H9 (cell line): ENCODE data around the gene GIT2. TPM values are rescaled to one million over a fixed set of nuclear protein-coding genes. Genes with fewer than 3 reads are reported as not detected.

ENCODE experiments used
- DNase-seq: peaks from one replicate; pipeline ENCODE4 v3.0.0-alpha.2; 2017
- H2AFZ ChIP-seq: one replicate; pipeline ENCODE4 v1.6.1; 2013; ENCODE audit warnings: mild to moderate bottlenecking, low read length, control low read depth, moderate library complexity
- H2AK5ac ChIP-seq: 2 replicates; pipeline ENCODE4 v1.6.1; 2013; ENCODE audit warnings: low read length, control low read depth, mixed read lengths; ENCODE audit not compliant: insufficient read length
- H2BK120ac ChIP-seq: one replicate; pipeline ENCODE4 v1.6.1; 2013; ENCODE audit warnings: low read depth, mild to moderate bottlenecking, low read length, control low read depth, inconsistent platforms; ENCODE audit not compliant: poor library complexity, severe bottlenecking
- H2BK12ac ChIP-seq: 2 replicates; pipeline ENCODE4 v1.6.1; 2013; ENCODE audit warnings: low read length, control low read depth, mixed read lengths, low read depth; ENCODE audit not compliant: insufficient read length
- H2BK15ac ChIP-seq: 2 replicates; pipeline ENCODE4 v1.6.1; 2013; ENCODE audit warnings: low read depth, low read length, control low read depth
- H2BK20ac ChIP-seq: one replicate; pipeline ENCODE4 v1.6.1; 2013; ENCODE audit warnings: low read depth, mild to moderate bottlenecking, low read length, control low read depth, inconsistent platforms; ENCODE audit not compliant: poor library complexity, severe bottlenecking
- H2BK5ac ChIP-seq: 2 replicates; pipeline ENCODE4 v1.6.1; 2013; ENCODE audit warnings: low read length, control low read depth, mixed read lengths; ENCODE audit not compliant: insufficient read length
- H3K14ac ChIP-seq: 2 replicates; pipeline ENCODE4 v1.6.1; 2013; ENCODE audit warnings: low read length, control low read depth; ENCODE audit not compliant: insufficient read depth
- H3K18ac ChIP-seq: 2 replicates; pipeline ENCODE4 v1.6.1; 2013; ENCODE audit warnings: low read depth, mild to moderate bottlenecking, mixed read lengths, low read length, control low read depth; ENCODE audit not compliant: insufficient read length
- H3K23ac ChIP-seq: 2 replicates; pipeline ENCODE4 v1.6.1; 2013; ENCODE audit warnings: low read length, control low read depth, mixed read lengths, low read depth; ENCODE audit not compliant: insufficient read length
- H3K23me2 ChIP-seq: 2 replicates; pipeline ENCODE4 v1.6.1; 2013; ENCODE audit warnings: low read depth, mild to moderate bottlenecking, mixed read lengths, low read length, control low read depth; ENCODE audit not compliant: insufficient read length, poor library complexity, severe bottlenecking
- H3K27ac ChIP-seq: 2 replicates; pipeline ENCODE4 v1.5.1; 2013; ENCODE audit warnings: low read length, control low read depth, mixed read lengths, low read depth; ENCODE audit not compliant: insufficient read length
- H3K27me3 ChIP-seq: 2 replicates; pipeline ENCODE4 v1.6.1; 2013; ENCODE audit warnings: low read length, control low read depth, inconsistent platforms; ENCODE audit not compliant: insufficient read depth
- H3K4ac ChIP-seq: 2 replicates; pipeline ENCODE4 v1.6.1; 2013; ENCODE audit warnings: low read depth, mild to moderate bottlenecking, control low read depth, inconsistent platforms, low read length, moderate library complexity
- H3K4me1 ChIP-seq: 2 replicates; pipeline ENCODE4 v1.6.1; 2013; ENCODE audit warnings: low read length, control low read depth, inconsistent platforms; ENCODE audit not compliant: insufficient read depth
- H3K4me2 ChIP-seq: 2 replicates; pipeline ENCODE4 v1.6.1; 2013; ENCODE audit warnings: low read length, control low read depth, mixed read lengths; ENCODE audit not compliant: insufficient read length, insufficient read depth
- H3K56ac ChIP-seq: 2 replicates; pipeline ENCODE4 v1.6.1; 2013; ENCODE audit warnings: low read depth, mild to moderate bottlenecking, mixed read lengths, low read length, control low read depth; ENCODE audit not compliant: insufficient read length
- H3K79me1 ChIP-seq: 2 replicates; pipeline ENCODE4 v1.6.1; 2013; ENCODE audit warnings: low read depth, mild to moderate bottlenecking, moderate library complexity, low read length, control low read depth, inconsistent platforms; ENCODE audit not compliant: insufficient read depth, poor library complexity, severe bottlenecking
- H3K79me2 ChIP-seq: 2 replicates; pipeline ENCODE4 v1.6.1; 2013; ENCODE audit warnings: low read length, control low read depth, inconsistent platforms; ENCODE audit not compliant: insufficient read depth
- H3K9ac ChIP-seq: 2 replicates; pipeline ENCODE4 v1.6.1; 2013; ENCODE audit warnings: low read length, control low read depth, mixed read lengths; ENCODE audit not compliant: insufficient read length; ENCODE audit errors: extremely low read depth
- H3K9me3 ChIP-seq: one replicate; pipeline ENCODE4 v1.6.1; 2013; ENCODE audit warnings: low read depth, low read length, inconsistent platforms; ENCODE audit not compliant: control insufficient read depth
- H3T11ph ChIP-seq: one replicate; pipeline ENCODE4 v1.6.1; 2013; ENCODE audit warnings: mild to moderate bottlenecking, low read length, control low read depth, inconsistent platforms
- H4K20me1 ChIP-seq: one replicate; pipeline ENCODE4 v1.6.1; 2013; ENCODE audit not compliant: control insufficient read depth, insufficient read length, insufficient read depth
- H4K5ac ChIP-seq: 2 replicates; pipeline ENCODE4 v1.6.1; 2013; ENCODE audit warnings: low read depth, mild to moderate bottlenecking, mixed read lengths, low read length, control low read depth; ENCODE audit not compliant: insufficient read length
- H4K8ac ChIP-seq: replicated peaks from 2 replicates; pipeline ENCODE4 v1.6.1; 2013; ENCODE audit warnings: low read length, control low read depth, mixed read lengths, low read depth; ENCODE audit not compliant: insufficient read length
- H4K91ac ChIP-seq: 2 replicates; pipeline ENCODE4 v1.6.1; 2013; ENCODE audit warnings: low read depth, mild to moderate bottlenecking, moderate library complexity, mixed read lengths, low read length, control low read depth; ENCODE audit not compliant: insufficient read length
- H3K27ac Mint-ChIP-seq, 3 experiments: 2 replicates in 2 of 3; 3 replicates in 1 of 3; pipeline ENCODE4 v1.8.0; 2020 to 2021; ENCODE audit warnings: mixed read lengths in 3 of 3, mild to moderate bottlenecking in 1 of 3, moderate library complexity in 1 of 3
- H3K27me3 Mint-ChIP-seq: 2 replicates; pipeline ENCODE4 v1.8.0; 2021; ENCODE audit warnings: low read depth, mild to moderate bottlenecking, moderate library complexity, mixed read lengths
- H3K36me3 Mint-ChIP-seq, 3 experiments: 2 replicates in 2 of 3; 3 replicates in 1 of 3; pipeline ENCODE4 v1.8.0; 2020 to 2021; ENCODE audit warnings: low read depth in 3 of 3, mixed read lengths in 3 of 3; ENCODE audit not compliant: insufficient read depth in 1 of 3
- H3K4me1 Mint-ChIP-seq, 2 experiments: 2 replicates each; pipeline ENCODE4 v1.8.0; 2020; ENCODE audit warnings: mixed read lengths in 2 of 2
- H3K4me3 Mint-ChIP-seq, 2 experiments: 2 replicates in 1 of 2; 3 replicates in 1 of 2; pipeline ENCODE4 v1.8.0; 2020 to 2021; ENCODE audit warnings: mild to moderate bottlenecking in 2 of 2, mixed read lengths in 2 of 2, moderate library complexity in 1 of 2
- H3K9me3 Mint-ChIP-seq, 2 experiments: 2 replicates in 1 of 2; 3 replicates in 1 of 2; pipeline ENCODE4 v1.8.0; 2020; ENCODE audit warnings: mild to moderate bottlenecking in 2 of 2, mixed read lengths in 2 of 2, moderate library complexity in 1 of 2
- CTCF ChIP-seq: fragments of 200-600 bp; sonication (generic); conservative IDR thresholded peaks from 3 replicates; pipeline ENCODE4 v1.8.0; 2021; ENCODE audit warnings: antibody characterized with exemption, mild to moderate bottlenecking
- WGBS: extraction: QIAGEN DNeasy Blood & Tissue Kit; methylation state at CpG from one replicate; pipeline ENCODE4 v1.1.7; 2013; ENCODE audit warnings: missing lambda C conversion rate, low lambda C conversion rate, mixed read lengths; ENCODE audit not compliant: insufficient read length; ENCODE audit errors: extremely low coverage; 5-methylcytosine and 5-hydroxymethylcytosine counted together
- total RNA-seq: library from RNA; stranded (reverse); gene quantifications from 2 replicates; pipeline ENCODE4 v1.2.1, GENCODE V29; 2021

GIT2 gene
- total RNA-seq, 1 experiment from 2014 or later: 27.0 TPM

GRCh38 chr12:109943811-109944210, 52.4 kb downstream of the GIT2 start:
- Histone ChIP-seq H4K8ac (no peak overlapping the region), H3K79me2 (no peaks in the 10 kb centered on the region), H3K79me1 (no peaks in the 10 kb centered on the region), H3K27me3 (no peaks in the 10 kb centered on the region), H3K4ac (no peak overlapping the region), H3K27ac (no peak overlapping the region), H2BK120ac (no peak overlapping the region), H4K20me1 (no peaks in the 10 kb centered on the region), H2AK5ac (no peak overlapping the region), H3K14ac (no peak overlapping the region), H2BK12ac (no peak overlapping the region), H3K9me3 (no peaks in the 10 kb centered on the region), H2AFZ (no peak overlapping the region), H3K56ac (no peak overlapping the region), H2BK5ac (no peak overlapping the region), H4K5ac (no peak overlapping the region), H3T11ph (no peak overlapping the region), H3K18ac (no peak overlapping the region), H3K23ac (no peak overlapping the region), H4K91ac (no peak overlapping the region), H3K4me1 (peaks cover 9% of the 10 kb centered on the region; the same call in 1 of the 2 replicates), H2BK20ac (no peak overlapping the region), H3K9ac (no peak overlapping the region), H2BK15ac (no peak overlapping the region), H3K4me2 (no peak overlapping the region), H3K23me2 (peaks cover 3% of the 10 kb centered on the region)
- H3K27me3 Mint-ChIP-seq: no peaks in the 10 kb centered on the region
- no CpG with 5 or more reads among the region's 7 CpGs for WGBS
- no peak for TF ChIP-seq CTCF
- H3K9me3 Mint-ChIP-seq: no peaks in the 10 kb centered on the region
- peaks cover 0 to 16% (median 10%) of the 10 kb centered on the region in 3 experiments; a peak in 4 of 7 replicates for H3K36me3 Mint-ChIP-seq
- no peak overlapping the region for H3K27ac Mint-ChIP-seq
- no peak for DNase-seq
- H3K4me1 Mint-ChIP-seq: peaks cover 25 to 29% of the 10 kb centered on the region in 2 experiments
- no peak overlapping the region for H3K4me3 Mint-ChIP-seq
